ENCODE data around the gene MINDY4.

MINDY4 gene

GRCh38 chr7:30733216-30733615, 38.0 kb upstream of the MINDY4 start:
- DNase-seq (ENCODE audit: extremely low read depth, low read depth), result no peak
- TF ChIP-seq, protein P1, sequence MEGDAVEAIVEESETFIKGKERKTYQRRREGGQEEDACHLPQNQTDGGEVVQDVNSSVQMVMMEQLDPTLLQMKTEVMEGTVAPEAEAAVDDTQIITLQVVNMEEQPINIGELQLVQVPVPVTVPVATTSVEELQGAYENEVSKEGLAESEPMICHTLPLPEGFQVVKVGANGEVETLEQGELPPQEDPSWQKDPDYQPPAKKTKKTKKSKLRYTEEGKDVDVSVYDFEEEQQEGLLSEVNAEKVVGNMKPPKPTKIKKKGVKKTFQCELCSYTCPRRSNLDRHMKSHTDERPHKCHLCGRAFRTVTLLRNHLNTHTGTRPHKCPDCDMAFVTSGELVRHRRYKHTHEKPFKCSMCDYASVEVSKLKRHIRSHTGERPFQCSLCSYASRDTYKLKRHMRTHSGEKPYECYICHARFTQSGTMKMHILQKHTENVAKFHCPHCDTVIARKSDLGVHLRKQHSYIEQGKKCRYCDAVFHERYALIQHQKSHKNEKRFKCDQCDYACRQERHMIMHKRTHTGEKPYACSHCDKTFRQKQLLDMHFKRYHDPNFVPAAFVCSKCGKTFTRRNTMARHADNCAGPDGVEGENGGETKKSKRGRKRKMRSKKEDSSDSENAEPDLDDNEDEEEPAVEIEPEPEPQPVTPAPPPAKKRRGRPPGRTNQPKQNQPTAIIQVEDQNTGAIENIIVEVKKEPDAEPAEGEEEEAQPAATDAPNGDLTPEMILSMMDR (IDR thresholded peaks at IDR 0.05; ENCODE audit: low read depth, low read length, missing control alignments), result no peak
- H3K4me3 ChIP-seq (replicated peaks; ENCODE audit: low read depth, low read length), result no peak overlapping the region

- H3K4me3 ChIP-seq (replicated peaks; ENCODE audit: low read depth, low read length), result no peak overlapping the region
- TF ChIP-seq, protein P1 (IDR thresholded peaks at IDR 0.05; ENCODE audit: low read depth, low read length, missing control alignments), result no peak
- DNase-seq (ENCODE audit: extremely low read depth, low read depth), result no peak
These were observed 37.5 kb upstream of the MINDY4 start for GRCh38 chr7:30733691-30734090.

- TF ChIP-seq, protein P1 (IDR thresholded peaks at IDR 0.05; ENCODE audit: low read depth, low read length, missing control alignments), result no peak
- no peak overlapping the region for H3K4me3 ChIP-seq (replicated peaks; ENCODE audit: low read depth, low read length)
- no peak for DNase-seq (ENCODE audit: extremely low read depth, low read depth)
These were observed 36.7 kb upstream of the MINDY4 start for GRCh38 chr7:30734497-30734896.

DNA sequence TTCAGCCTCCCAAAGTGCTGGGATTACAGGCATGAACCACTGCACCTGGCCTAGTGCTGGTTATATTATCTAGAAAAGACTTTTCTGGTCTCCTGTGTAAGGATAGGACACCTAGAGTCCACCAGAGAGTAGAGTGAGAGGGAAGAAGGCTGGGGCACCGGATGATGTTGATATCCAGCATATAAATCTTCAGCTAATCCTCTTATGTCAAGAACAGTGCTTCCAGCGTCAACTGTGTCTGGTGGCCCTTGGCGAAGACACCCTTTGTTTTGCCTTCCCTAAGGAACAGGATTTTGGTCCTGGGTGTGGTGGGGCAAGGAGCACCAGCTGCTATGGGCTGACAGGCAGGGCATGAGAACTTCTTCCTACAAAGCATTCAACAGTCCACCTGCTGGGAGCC, 35.6 kb upstream of the MINDY4 start:
- TF ChIP-seq, protein P1 (IDR thresholded peaks at IDR 0.05; ENCODE audit: low read depth, low read length, missing control alignments), result no peak
- no peak for DNase-seq (ENCODE audit: extremely low read depth, low read depth)
- H3K4me3 ChIP-seq (replicated peaks; ENCODE audit: low read depth, low read length), result no peak overlapping the region

DNA sequence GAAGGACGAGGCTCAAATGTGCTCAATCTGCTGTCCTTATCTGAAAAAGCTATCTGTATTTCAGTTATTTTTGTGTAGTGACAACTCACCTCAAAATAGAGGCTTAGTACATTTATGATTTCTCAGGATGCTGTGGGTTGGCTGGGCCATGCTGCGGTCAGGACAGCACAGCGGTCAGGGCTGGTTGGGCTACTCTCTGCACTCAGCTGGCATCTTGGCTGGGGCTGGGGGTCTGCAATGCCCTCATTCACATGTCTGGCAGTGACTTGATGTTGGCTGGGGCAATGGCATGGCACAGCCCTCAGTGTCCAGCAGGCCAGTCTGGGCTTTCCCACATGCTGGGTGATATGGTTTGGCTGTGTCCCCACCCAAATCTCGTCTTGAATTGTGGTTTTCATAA, 34.9 kb upstream of the MINDY4 start:
- DNase-seq (ENCODE audit: extremely low read depth, low read depth), result no peak
- TF ChIP-seq, protein P1 (IDR thresholded peaks at IDR 0.05; ENCODE audit: low read depth, low read length, missing control alignments), result no peak

DNA sequence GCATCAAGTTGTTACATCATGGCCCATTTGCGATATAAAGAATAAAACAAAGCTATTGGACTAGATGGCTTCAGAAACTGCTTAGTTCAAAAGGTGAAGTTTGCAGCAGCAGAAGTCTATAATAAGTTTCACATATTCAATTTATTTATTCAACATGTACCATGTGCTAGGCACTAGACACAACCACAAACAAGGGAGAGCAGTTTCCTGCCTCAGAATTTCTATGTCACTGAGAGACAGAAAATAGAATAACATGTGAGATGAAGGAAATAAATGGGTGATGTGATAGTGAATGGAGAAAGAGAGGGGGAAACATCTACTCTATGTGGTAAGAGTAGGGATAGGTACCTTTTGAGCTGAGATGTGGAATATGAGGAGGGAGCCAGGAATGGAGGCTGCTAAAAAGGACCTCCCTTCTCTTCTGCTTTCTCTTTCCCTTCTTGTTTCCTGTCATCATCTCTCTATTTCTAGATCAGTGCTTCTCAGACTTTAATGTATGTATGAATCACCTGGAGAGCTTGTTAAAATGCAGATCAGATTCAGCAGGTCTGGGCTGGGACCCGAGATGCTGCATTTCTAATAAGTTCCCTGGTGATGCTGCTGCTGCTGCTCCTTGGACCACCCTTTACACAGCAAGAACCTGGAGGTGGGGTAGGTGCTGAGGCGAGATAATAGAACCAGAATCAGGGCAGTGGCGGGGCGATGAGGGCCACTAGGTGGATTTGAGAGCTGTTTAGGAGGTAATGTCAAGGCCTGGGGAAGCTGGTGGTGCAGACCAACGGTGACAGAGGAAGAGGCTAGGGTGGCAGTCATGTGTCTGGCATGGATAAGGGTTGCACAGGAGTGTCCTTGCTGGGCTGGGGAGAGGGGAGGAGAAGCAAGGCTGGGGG, 32.9 kb upstream of the MINDY4 start:
- DNase-seq (ENCODE audit: extremely low read depth, low read depth), result no peak
- H3K4me3 ChIP-seq (replicated peaks; ENCODE audit: low read depth, low read length), result no peak overlapping the region
- TF ChIP-seq, protein P1 (IDR thresholded peaks at IDR 0.05; ENCODE audit: low read depth, low read length, missing control alignments), result no peak

More for the DNA sequence above, 34.9 kb upstream of the MINDY4 start:
- no peak overlapping the region for H3K4me3 ChIP-seq (replicated peaks; ENCODE audit: low read depth, low read length)

Data from HFF-Myc (cell line).